Adrenal gland (tissue), 5 donors: ENCODE results near the gene SCFD2.

ENCODE experiments used
- POLR2A ChIP-seq, 2 donors: fragments of 450-650 bp; IDR thresholded peaks; one replicate each; pipeline ENCODE4 v1.6.1; 2017; ENCODE audit warnings: antibody characterized with exemption in 2 of 2, mild to moderate bottlenecking in 2 of 2, moderate library complexity in 1 of 2
- TF ChIP-seq, protein P1 (sequence below), 6 experiments: fragments of 450-650 bp in 4 of 6; fragments of 200-600 bp in 2 of 6; sonication (generic) in 1 of 6; IDR thresholded peaks; 1 replicate in 5 of 6; 2 replicates in 1 of 6; pipeline versions ENCODE4 v1.5.1 to v1.8.0; 2016 to 2021; ENCODE audit warnings: antibody characterized with exemption in 6 of 6, mild to moderate bottlenecking in 2 of 6, moderate library complexity in 1 of 6
- donor health status: DM: no; HTN: no; CAD: no.

DNA sequence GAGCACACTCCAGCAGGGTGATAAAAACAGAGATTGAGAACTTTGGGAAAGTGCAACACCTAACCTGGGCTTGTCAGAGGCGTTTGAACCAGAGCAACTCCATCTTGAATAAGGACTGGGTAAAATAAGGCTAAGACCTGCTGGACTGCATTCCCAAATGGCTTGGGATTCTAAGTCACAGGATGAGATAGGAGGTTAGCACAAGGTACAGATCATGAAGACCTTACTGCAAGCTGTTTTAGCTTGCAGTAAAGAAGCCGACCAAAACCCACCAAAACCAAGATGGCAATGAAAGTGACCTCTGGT lies 43.9 kb downstream of the SCFD2 start:
- TF ChIP-seq, protein P1, sequence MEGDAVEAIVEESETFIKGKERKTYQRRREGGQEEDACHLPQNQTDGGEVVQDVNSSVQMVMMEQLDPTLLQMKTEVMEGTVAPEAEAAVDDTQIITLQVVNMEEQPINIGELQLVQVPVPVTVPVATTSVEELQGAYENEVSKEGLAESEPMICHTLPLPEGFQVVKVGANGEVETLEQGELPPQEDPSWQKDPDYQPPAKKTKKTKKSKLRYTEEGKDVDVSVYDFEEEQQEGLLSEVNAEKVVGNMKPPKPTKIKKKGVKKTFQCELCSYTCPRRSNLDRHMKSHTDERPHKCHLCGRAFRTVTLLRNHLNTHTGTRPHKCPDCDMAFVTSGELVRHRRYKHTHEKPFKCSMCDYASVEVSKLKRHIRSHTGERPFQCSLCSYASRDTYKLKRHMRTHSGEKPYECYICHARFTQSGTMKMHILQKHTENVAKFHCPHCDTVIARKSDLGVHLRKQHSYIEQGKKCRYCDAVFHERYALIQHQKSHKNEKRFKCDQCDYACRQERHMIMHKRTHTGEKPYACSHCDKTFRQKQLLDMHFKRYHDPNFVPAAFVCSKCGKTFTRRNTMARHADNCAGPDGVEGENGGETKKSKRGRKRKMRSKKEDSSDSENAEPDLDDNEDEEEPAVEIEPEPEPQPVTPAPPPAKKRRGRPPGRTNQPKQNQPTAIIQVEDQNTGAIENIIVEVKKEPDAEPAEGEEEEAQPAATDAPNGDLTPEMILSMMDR (IDR thresholded peaks at IDR 0.05) = no peak
- TF ChIP-seq POLR2A (IDR thresholded peaks at IDR 0.05) = no peak
